Endothelial cell of umbilical vein (primary cell): Measurements from ENCODE around the gene CARS1.

Experiments used
- MYC ChIP-seq: IDR thresholded peaks from one replicate; pipeline ENCODE4 v1.6.1; 2011; ENCODE audit warnings: mild to moderate bottlenecking, low read depth, low read length
- POLR2A ChIP-seq: IDR thresholded peaks from 2 replicates; pipeline ENCODE4 v1.6.1; 2012; ENCODE audit warnings: low read depth, mild to moderate bottlenecking, control low read depth, low read length
- POLR2AphosphoS5 ChIP-seq: IDR thresholded peaks from 2 replicates; pipeline ENCODE4 v1.6.1; 2012; ENCODE audit warnings: low read depth, mild to moderate bottlenecking, control low read depth, low read length, moderate library complexity; ENCODE audit not compliant: insufficient read depth
- TF ChIP-seq, protein P1 (sequence below), 2 donors: IDR thresholded peaks; 1 replicate in 1 of 2; 2 replicates in 1 of 2; pipeline ENCODE4 v1.5.1; 2011; ENCODE audit warnings: low read length in 2 of 2, mild to moderate bottlenecking in 2 of 2, moderate library complexity in 2 of 2, control low read depth in 1 of 2, inconsistent platforms in 1 of 2, low read depth in 1 of 2; ENCODE audit not compliant: insufficient read depth in 1 of 2; ENCODE audit errors: extremely low read depth in 1 of 2

DNA sequence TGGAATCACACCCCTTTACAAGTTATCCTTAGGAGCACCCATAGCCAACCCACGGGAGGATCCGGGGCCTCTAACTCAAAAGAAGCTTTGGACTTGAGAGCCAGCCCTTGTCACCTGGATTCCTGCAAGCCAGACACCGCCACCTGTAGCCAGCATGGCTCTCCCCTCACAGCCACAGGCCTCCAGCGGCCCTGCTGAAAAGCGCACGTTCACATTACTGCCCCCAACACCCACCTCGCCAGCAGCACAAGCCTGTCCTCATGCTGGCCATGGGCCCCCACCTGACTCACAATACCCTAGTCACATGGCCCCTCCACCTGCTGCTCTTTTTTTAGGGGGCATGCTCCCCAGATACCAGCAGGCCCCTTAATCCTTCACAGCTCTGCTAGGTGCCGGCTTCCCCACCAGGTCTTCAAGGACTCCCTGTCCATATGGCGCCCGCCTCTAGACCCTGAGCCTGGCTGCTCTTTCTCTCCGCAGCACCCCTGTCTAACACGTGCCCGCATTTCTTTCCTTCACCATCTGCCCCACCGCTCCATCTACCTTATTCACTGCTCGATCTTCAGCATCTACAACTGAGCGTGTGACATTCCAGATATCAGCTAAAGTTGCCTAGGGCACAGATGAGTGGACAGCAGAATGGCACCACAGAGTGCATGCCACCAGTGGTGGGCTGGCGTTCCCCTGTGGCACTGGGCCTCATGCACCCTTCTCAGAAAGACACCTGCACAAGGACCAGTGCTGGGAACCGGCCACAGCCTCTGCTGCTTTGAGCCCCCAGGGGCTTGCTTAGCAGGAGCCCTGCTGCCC lies 6.6 kb downstream of the CARS1 start:
- TF ChIP-seq, protein P1, sequence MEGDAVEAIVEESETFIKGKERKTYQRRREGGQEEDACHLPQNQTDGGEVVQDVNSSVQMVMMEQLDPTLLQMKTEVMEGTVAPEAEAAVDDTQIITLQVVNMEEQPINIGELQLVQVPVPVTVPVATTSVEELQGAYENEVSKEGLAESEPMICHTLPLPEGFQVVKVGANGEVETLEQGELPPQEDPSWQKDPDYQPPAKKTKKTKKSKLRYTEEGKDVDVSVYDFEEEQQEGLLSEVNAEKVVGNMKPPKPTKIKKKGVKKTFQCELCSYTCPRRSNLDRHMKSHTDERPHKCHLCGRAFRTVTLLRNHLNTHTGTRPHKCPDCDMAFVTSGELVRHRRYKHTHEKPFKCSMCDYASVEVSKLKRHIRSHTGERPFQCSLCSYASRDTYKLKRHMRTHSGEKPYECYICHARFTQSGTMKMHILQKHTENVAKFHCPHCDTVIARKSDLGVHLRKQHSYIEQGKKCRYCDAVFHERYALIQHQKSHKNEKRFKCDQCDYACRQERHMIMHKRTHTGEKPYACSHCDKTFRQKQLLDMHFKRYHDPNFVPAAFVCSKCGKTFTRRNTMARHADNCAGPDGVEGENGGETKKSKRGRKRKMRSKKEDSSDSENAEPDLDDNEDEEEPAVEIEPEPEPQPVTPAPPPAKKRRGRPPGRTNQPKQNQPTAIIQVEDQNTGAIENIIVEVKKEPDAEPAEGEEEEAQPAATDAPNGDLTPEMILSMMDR (IDR thresholded peaks at IDR 0.05; ENCODE audit: extremely low read depth in 1 of 2, insufficient read depth in 1 of 2, low read depth in 1 of 2, low read length in 2 of 2) = no peak
- TF ChIP-seq POLR2AphosphoS5 (no peak), POLR2A (no peak), MYC (no peak)
